Measurements from ENCODE around the gene WWOX.

- no peak for TF ChIP-seq POLR2A (IDR thresholded peaks at IDR 0.05; ENCODE audit: low read depth, low read length)
- no peak for TF ChIP-seq POLR2AphosphoS5 (IDR thresholded peaks at IDR 0.05; ENCODE audit: low read depth, low read length)
- TF ChIP-seq TAF1 (IDR thresholded peaks at IDR 0.05; ENCODE audit: low read depth, low read length), result no peak
Measured at GRCh38 chr16:78560997-78561396, 461.5 kb downstream of the WWOX start.

All from GM12891 (cell line).